Ishikawa (cell line): ENCODE results near the gene CIAO3.
A peak's percentile ranks its signal among the peaks of the same experiment; 100 is the strongest.

Experiments
- CEBPB ChIP-seq: IDR thresholded peaks from 2 replicates; pipeline ENCODE4 v1.6.1; 2012
- CREB1 ChIP-seq: IDR thresholded peaks from 2 replicates; pipeline ENCODE4 v1.6.1; 2012; ENCODE audit warnings: low read depth
- EGR1 ChIP-seq: IDR thresholded peaks from 2 replicates; pipeline ENCODE4 v1.6.1; 2012
- EP300 ChIP-seq: IDR thresholded peaks from 2 replicates; pipeline ENCODE4 v1.6.1; 2012; ENCODE audit warnings: borderline replicate concordance
- FOXM1 ChIP-seq: IDR thresholded peaks from 2 replicates; pipeline ENCODE4 v1.6.1; 2012; ENCODE audit warnings: low read depth, borderline replicate concordance
- NFIC ChIP-seq: IDR thresholded peaks from 2 replicates; pipeline ENCODE4 v1.6.1; 2012
- RAD21 ChIP-seq: IDR thresholded peaks from 2 replicates; pipeline ENCODE4 v1.6.1; 2012; ENCODE audit warnings: low read depth
- TAF1 ChIP-seq: IDR thresholded peaks from 2 replicates; pipeline ENCODE4 v1.6.1; 2012; ENCODE audit warnings: low read depth, mild to moderate bottlenecking
- TCF12 ChIP-seq: IDR thresholded peaks from 2 replicates; pipeline ENCODE4 v1.6.1; 2012; ENCODE audit warnings: low read depth
- TEAD4 ChIP-seq: IDR thresholded peaks from 2 replicates; pipeline ENCODE4 v1.6.1; 2012
- YY1 ChIP-seq: IDR thresholded peaks from 2 replicates; pipeline ENCODE4 v1.6.1; 2012; ENCODE audit warnings: low read depth
- ZBTB7A ChIP-seq: IDR thresholded peaks from 2 replicates; pipeline ENCODE4 v1.6.1; 2012; ENCODE audit warnings: low read depth
- TF ChIP-seq, protein P1 (sequence below): IDR thresholded peaks from 2 replicates; pipeline ENCODE4 v1.6.1; 2012
- TF ChIP-seq, protein P2 (sequence below): IDR thresholded peaks from 2 replicates; pipeline ENCODE4 v1.6.1; 2012; ENCODE audit warnings: low read depth, mild to moderate bottlenecking
- TF ChIP-seq, protein P3 (sequence below): IDR thresholded peaks from 2 replicates; pipeline ENCODE4 v1.6.1; 2012

CIAO3 gene

DNA sequence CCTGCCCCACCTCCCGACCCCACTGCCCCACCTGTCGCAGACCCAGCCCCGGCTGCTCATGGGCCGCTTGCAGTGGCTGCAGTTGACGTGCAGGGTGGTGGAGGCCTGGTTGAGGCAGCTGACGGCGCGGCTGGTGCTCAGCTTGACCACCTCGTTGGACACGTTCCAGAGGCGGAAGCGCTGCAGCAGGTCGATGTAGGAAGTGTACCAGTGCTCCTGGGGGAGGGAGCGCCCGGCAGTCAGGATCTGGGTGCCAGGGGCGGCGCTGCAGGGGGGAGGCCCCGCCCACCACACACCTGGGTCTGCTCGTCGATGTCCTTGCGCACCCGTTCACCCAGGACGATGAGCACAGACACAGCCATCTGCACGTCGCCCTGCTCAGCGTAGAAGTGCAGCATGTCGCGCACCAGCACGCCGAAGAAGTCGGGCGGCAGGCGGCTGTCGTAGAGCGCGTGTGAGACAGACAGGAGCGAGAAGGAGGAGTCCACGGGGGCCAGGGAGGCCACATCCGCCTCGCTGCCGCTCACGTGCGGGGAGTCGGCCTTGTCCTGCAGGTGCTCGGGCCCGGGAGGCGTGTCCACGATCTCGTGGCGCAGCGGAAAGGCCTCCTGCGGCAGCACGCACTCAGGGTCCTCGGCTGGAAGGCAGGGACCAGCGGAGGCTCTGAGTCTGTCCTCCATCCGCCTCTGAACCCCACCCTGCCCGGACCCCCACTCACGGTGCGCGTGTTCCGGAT lies 55.7 kb downstream of the CIAO3 start:
- TF ChIP-seq TAF1 (no peak), YY1 (no peak), FOXM1 (no peak), CREB1 (no peak), CEBPB (no peak), ZBTB7A (no peak)
- TF ChIP-seq, protein P1, sequence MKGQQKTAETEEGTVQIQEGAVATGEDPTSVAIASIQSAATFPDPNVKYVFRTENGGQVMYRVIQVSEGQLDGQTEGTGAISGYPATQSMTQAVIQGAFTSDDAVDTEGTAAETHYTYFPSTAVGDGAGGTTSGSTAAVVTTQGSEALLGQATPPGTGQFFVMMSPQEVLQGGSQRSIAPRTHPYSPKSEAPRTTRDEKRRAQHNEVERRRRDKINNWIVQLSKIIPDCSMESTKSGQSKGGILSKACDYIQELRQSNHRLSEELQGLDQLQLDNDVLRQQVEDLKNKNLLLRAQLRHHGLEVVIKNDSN, result no peak

DNA sequence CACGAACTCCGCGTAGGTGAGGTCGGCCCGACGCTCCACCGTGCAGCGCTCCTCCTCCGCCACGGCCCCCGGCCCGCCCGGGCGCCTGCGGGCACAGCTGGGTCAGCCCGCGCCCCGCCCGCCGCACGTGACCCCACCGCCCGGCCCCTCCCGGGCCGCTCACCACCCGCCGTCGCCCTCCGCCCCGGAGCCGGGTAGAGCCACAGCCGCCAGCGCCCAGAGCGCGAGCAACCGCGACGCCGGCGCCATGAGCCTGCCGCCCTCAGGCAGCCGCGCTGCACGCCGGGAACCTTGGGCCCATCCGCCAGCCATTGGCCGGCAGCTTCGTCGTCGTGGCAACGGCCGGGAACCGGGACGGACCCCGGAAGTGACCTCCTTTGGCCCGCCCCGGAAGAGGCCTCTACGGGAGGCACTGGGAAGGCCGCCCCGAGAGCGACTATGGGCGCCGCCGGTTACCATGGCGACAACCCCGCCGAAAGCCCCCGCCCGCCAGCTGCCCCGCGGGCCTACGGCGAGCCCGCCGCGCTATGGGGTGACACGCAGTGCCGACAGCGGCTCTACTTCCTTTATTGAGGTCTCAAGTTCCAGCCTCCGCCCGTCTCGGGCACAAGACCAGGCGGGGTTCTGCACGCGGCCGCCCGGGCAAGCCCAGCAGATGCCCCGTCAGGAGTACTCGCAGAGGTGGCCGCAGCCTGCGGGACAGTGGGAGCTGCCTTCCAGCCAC lies 56.6 kb downstream of the CIAO3 start, which contains the start of gene JMJD8:
TSS of gene JMJD8 (minus strand) at position 264 of the 724 bp plus-strand sequence. CDS start at position 249, 15 bp downstream.
- TF ChIP-seq CREB1, result peak; percentile 76
- TF ChIP-seq NFIC, result peak; percentile 38; the same call in 1 of the 2 replicates
- peak; percentile 19; the same call in 1 of the 2 replicates for TF ChIP-seq EP300
- TF ChIP-seq, protein P2, sequence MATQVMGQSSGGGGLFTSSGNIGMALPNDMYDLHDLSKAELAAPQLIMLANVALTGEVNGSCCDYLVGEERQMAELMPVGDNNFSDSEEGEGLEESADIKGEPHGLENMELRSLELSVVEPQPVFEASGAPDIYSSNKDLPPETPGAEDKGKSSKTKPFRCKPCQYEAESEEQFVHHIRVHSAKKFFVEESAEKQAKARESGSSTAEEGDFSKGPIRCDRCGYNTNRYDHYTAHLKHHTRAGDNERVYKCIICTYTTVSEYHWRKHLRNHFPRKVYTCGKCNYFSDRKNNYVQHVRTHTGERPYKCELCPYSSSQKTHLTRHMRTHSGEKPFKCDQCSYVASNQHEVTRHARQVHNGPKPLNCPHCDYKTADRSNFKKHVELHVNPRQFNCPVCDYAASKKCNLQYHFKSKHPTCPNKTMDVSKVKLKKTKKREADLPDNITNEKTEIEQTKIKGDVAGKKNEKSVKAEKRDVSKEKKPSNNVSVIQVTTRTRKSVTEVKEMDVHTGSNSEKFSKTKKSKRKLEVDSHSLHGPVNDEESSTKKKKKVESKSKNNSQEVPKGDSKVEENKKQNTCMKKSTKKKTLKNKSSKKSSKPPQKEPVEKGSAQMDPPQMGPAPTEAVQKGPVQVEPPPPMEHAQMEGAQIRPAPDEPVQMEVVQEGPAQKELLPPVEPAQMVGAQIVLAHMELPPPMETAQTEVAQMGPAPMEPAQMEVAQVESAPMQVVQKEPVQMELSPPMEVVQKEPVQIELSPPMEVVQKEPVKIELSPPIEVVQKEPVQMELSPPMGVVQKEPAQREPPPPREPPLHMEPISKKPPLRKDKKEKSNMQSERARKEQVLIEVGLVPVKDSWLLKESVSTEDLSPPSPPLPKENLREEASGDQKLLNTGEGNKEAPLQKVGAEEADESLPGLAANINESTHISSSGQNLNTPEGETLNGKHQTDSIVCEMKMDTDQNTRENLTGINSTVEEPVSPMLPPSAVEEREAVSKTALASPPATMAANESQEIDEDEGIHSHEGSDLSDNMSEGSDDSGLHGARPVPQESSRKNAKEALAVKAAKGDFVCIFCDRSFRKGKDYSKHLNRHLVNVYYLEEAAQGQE, result no peak
- TF ChIP-seq, protein P3, sequence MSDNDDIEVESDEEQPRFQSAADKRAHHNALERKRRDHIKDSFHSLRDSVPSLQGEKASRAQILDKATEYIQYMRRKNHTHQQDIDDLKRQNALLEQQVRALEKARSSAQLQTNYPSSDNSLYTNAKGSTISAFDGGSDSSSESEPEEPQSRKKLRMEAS, result peak; percentile 95
- no peak for TF ChIP-seq ZBTB7A
- TF ChIP-seq, protein P1, result peak; percentile 74
- TF ChIP-seq FOXM1, result peak; percentile 26; the same call in 1 of the 2 replicates
- TF ChIP-seq YY1, result peak; percentile 92
- TF ChIP-seq TCF12, result peak; percentile 69; the same call in 1 of the 2 replicates
- TF ChIP-seq RAD21, result no peak
- peak; percentile 0; the same call in 1 of the 2 replicates for TF ChIP-seq TEAD4
- TF ChIP-seq CEBPB, result no peak
- TF ChIP-seq EGR1, result no peak
- peak; percentile 86 for TF ChIP-seq TAF1

DNA sequence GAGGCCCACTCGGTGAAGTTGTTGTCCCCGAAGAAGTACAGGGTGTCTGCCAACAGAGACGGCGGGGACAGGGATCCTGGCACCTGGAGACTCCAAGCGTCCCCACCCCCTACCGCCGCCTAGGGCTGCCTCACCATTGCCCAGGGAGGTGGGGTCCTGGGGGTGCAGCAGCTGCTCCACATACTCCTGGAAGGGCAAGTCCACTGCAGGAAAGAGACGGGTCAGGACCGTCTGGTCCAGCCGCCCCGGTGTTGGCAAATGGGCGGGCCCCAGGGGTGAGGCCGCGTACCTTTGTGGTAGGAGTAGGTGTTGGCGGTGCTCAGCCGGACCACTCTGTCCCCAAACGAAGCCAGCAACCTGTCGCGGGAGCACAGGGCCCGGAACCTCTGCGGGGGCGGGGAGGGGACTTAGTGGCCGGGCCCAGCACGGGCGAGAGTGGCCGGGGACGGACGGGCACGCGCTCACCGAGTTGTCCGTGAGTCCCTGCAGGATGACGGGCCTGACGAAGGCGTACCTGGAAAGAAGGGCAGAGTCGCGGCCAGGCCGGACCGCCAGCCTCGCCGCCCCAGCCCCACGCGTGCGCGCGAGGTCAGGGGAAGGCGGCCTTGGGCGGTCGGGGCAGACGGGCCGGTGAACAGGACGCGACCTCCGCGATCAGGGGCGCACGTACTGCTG lies 57.3 kb downstream of the CIAO3 start:
- TF ChIP-seq EGR1 (0 out of 2 replicates have a peak, but pooled peaks have one; percentile 56), TEAD4 (peak; percentile 8; the same call in 1 of the 2 replicates), ZBTB7A (peak; percentile 58)
- TF ChIP-seq, protein P2, result no peak

DNA sequence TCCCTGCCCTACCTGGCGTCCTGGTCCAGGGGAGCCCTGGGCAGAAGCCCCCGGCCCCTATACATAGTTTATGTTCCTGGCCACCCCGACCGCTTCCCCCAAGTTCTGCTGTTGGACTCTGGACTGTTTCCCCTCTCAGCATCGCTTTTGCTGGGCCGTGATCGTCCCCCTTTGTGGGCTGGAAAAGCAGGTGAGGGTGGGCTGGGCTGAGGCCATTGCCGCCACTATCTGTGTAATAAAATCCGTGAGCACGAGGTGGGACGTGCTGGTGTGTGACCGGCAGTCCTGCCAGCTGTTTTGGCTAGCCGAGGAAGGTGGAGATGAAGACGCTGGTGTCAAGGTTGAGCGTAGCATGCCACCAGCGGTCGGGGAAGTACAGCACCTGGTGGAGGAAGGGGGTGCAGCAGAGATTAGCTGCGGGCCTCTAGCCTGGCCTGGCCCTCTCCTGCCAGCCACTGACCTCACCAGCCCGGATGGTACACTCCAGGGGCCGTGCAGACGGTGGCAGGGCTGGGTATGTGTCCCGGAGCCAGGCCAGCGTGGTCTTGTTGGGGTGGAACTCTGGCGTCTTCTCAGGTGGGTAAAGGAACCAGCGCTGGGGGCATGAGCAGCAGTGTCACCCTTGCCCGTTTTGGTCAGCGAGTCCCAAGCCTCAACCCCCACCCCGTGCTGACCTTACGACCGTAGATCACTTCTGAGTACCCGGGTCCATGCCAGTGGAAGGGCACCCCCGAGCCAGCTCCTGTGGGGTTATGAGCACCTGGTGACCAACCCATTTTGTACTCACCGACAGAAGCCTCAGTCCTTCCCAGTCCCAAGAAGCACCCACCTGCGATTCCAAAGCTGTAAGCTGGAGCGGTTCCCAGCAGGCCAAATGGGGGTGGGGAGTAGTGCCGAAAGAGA lies 58.1 kb downstream of the CIAO3 start:
- TF ChIP-seq, protein P2, result no peak
- TF ChIP-seq, protein P1, result no peak
- no peak for TF ChIP-seq TAF1
